Measurements from ENCODE around the gene NRP1.
"Not testable (repeated sequence)": the region's sequence is repeated elsewhere in the genome, so short reads cannot be mapped to it uniquely, and the experiment has no call there.

NRP1 gene

GRCh38 chr10:33315891-33316290, 18.6 kb downstream of the NRP1 start:
- DNase-seq, result no peak

- no peak for DNase-seq
Measured at GRCh38 chr10:33314811-33315561, 19.5 kb downstream of the NRP1 start.

- no peak for DNase-seq
Measured at GRCh38 chr10:33311640-33312039, 22.8 kb downstream of the NRP1 start.

DNA sequence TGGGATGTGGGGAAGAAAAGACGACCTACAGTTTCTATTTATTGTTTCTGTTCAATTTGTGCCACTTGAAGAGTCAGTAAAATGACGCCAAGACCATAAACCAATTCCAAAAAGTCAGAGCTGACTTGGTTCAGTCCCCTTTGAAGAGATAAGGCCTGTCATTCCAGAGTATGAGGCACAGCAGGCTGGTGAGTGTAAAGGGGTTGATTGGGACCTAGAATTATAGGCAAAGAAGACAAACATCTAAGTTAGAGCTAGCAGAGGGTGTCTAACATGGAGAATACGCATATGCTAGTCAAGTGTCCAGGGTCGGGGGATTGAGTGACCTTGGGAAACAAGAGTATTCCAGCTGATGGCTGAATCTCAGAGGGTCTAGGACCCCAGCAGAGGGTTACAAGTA, 23.6 kb downstream of the NRP1 start:
- DNase-seq, result no peak

DNA sequence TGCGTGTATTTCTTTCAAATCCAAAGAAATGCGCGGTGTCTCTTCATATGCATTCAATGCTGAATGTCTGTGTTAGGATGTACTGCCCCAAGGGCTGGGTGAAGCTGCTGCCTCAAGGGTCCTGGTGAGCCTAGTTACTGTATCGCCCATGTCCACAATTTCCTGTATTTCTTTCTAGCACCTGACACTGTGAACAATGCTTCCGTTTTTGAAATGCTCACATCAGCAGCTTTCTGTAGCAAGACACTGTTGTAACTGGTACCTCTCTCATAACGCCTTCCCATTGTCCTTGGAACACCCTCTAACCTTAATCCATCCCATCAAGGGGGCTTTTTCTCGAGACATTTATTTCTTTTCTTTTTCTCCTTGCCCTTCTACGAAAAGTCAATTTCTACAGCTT, 25.1 kb downstream of the NRP1 start:
- no peak for DNase-seq

DNA sequence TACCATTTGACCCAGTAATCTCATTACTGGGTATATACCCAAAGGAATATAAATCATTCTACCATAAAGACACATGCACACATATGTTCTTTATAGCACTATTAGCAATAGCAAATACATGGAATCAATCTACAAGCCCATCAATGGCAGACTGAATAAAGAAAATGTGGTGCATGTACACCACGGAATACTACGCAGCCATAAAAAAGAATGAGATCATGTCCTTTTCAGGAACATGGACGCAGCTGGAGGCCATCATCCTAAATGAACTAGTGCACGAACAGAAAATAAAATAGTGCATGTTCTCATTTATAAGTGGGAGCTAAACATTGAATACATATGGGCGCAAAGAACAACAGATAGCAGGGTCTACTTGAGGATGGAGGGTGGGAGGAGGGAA, 26.6 kb downstream of the NRP1 start:
- DNase-seq, result no peak

GRCh38 chr10:33306701-33307519, 27.6 kb downstream of the NRP1 start:
- no peak for DNase-seq

GRCh38 chr10:33306126-33306525, 28.3 kb downstream of the NRP1 start:
- no peak for DNase-seq

DNA sequence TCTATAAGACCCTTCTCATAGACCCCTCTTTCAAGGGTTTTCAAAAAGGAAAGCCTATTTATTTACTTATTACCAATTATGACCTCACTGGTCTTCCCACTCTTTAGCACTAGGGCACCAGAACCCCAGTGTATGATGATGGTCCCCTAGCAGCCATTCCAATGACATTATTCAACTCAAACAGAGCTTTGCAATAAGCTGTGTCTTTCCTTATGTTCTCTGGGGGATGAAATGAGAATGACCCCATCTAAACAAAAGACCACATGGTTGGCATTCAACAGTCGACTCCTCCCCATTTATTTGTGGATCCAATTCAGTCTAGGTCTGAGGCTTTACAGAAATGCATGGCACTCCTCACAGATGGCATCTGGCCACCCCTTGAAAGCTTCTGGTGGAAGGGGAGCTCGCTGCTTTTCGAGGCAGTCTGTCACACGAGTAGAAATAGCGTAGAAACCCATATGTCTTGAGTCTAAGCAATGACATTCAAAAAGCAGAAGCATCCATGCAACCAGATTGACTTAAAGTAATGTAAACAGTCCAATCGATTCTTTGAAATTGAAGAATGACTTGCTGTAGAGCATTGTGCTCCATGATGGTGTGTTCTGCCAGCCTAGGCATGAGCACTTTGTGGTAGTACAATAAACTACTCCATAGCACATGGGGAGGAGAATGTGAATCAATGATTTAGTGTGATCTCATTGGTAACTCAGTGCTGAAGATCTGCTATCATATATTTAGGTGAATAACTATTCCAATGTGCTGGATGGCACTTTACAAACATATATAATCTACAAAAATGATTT, 29.8 kb downstream of the NRP1 start:
- DNase-seq, result no peak

DNA sequence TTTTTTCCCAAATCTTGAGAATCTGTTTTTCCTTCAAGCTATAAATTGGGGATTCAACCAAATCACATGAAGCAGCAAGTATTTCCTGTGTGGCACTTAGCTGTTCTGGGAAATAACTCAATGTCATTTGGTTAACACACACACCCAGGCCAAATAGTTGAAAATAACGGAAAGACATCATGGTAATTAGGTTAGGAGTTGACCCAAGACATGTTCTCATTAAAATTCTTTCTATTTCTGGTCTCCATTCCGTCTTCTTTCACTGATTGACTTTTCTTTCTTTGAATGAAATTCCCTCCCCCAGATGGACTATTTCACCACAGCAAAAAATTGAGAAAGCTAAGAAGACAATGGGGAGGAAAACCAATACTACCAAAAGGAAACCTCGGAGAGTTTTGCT, 30.5 kb downstream of the NRP1 start:
- DNase-seq, result no peak

GRCh38 chr10:33302208-33302829, 32.1 kb downstream of the NRP1 start:
- no peak for DNase-seq

GRCh38 chr10:33301097-33301789, 33.2 kb downstream of the NRP1 start:
- DNase-seq, result no peak

GRCh38 chr10:33300544-33300943, 33.9 kb downstream of the NRP1 start:
- DNase-seq, result not testable (repeated sequence)

GRCh38 chr10:33298893-33299292, 35.6 kb downstream of the NRP1 start:
- DNase-seq, result no peak

DNA sequence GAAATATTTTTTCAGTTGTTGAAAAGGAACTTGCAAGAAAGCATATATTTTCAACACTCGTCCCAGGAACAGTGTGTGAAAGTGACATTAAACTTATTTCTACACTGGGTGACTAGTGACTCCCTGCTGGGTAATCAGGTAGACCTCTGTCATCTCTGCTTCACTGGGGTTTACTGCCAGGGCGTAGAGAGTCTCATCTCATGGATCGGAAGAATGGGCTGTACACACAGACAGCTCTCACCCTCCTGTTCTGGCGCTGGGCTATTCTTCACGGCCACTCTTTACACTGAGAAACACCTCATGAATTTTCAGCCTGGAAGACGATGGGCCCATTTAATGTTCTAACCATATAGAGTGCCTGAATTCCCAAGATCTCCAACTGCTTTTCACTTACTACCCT, 36.4 kb downstream of the NRP1 start:
- DNase-seq, result no peak

DNA sequence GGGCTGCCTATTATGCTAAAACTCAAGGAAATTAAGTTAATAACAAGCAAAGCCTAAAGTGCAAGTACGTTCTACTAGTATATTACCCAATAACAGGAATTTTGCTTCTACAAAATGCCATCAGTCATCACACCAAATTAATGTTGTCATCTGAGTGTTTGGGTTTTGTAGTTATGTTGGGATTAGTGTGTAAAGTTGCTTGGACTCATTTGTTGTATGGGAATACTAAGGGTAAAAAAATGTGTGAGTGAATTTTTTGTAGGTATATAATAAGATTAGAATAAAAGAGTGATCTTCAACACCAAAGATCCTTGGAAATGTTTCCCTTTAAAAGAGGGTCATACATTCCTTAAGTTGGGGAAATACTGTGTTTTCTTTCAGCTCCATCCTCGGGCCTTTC, 38.6 kb downstream of the NRP1 start:
- no peak for DNase-seq

GRCh38 chr10:33293531-33294170, 40.8 kb downstream of the NRP1 start:
- no peak for DNase-seq

GRCh38 chr10:33293076-33293475, 41.4 kb downstream of the NRP1 start:
- no peak for DNase-seq

DNA sequence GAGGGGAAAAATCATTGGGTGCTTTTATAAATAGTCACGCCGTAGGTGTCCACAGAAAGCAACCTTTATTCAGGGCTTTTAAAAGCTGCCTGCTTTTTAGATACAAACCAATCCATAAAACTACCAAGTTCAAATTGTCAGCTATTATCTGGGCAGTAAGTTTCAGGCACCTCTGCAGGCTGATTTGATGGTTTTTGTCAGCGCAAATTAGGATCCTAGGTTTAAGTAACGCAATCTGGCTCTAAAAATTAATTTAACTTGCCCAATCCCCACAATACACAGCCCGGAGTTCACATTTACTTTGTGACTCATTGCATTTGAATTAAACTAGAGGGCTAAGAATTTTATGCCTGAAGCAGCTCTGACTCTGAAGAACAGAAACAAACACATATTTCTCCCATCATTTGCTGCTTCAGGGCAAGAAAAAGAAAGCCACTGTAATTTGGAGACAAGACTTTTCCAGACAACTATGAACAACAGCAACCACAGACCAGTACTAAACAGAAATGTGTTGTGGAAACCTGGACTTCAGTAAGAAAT, 43.3 kb downstream of the NRP1 start:
- no peak for DNase-seq

DNA sequence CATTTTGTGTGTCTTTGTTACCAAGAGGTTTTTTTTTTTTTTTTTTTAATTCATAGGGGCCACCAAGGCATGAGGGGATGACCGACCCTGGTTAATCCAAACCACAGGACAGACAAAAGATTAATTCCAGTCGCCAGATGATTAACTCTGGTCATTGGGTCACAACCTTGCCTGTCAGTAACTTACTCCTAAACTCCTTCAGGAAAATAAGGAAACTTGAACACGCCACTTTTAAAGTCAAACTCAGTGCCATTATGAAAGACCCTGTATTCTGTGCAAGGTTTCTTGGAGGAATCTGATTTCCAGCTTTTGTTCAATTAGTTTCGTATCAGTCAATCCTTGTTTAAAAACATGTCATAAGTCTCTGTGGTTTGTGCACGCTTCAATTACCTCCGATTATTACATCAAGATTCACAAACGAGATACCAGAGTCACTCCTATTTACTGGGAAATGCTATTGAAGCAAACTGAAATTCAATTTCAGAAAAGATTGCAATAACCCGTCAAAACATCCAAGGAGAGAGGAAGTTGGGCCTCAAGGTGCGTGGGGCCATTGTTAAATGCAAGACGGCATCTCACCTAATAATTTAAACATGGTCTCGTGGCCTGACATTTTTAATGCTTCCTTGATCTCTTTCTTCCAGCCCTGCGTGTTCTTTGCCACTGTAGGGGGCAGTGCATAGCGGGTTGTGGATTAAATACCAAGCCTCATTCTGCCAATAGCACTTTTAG, 44.0 kb downstream of the NRP1 start:
- DNase-seq, result no peak

DNA sequence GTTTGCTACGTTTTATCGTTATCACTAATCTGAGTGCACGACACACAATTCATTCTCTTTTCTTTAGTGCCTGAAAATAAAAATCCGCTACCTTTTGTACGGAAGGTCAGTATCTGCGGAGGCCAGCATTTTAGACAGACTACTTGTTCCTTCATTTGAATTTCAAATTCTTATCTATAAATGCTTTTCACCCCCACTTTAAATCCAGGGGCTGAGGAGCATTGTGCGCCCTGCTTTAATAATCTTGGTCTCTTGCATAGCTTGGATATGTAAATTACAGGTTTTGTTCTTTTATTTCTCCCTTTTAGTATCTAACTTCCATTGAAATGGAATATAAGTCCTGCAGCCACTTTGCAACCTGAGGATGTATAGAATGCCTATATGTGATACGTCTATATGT, 44.7 kb downstream of the NRP1 start:
- DNase-seq, result no peak

All from activated CD8-positive, alpha-beta memory T cell treated with anti-CD3 and anti-CD28 coated beads, Interleukin-2, amount 50 U/mL, for 48 hours (primary cell).